ENCODE measurements around the gene HORMAD2.

GRCh38 chr22:30171008-30171407 is 90.7 kb downstream of the HORMAD2 start:
- TF ChIP-seq GLIS3 (CRISPR knock-in tag; IDR thresholded peaks at IDR 0.05) (no peak), ARNTL (CRISPR knock-in tag; IDR thresholded peaks at IDR 0.05; ENCODE audit: borderline replicate concordance, low read depth) (no peak)
